Ascending aorta (tissue), 2 donors: Measurements from ENCODE around the gene NT5DC4. TPM values are rescaled to one million over a fixed set of nuclear protein-coding genes. Genes with fewer than 3 reads are reported as not detected.

ENCODE experiments used
- DNase-seq, 2 donors: peaks; one replicate each; pipeline ENCODE4 v3.0.0-alpha.2; 2019; ENCODE audit warnings: low spot score in 2 of 2
- H3K27ac ChIP-seq, 2 donors: fragments of 200-600 bp; sonication (generic); one replicate each; pipeline ENCODE4 v1.5.1; 2016 to 2017; ENCODE audit warnings: mild to moderate bottlenecking in 1 of 2
- H3K27me3 ChIP-seq: fragments of 200-600 bp; sonication (generic); one replicate; pipeline ENCODE4 v1.5.1; 2017
- H3K36me3 ChIP-seq, 2 donors: fragments of 200-600 bp; sonication (generic); one replicate each; pipeline ENCODE4 v1.5.1; 2016
- H3K4me1 ChIP-seq, 2 donors: fragments of 200-600 bp; sonication (generic); one replicate each; pipeline ENCODE4 v1.5.1; 2016 to 2017; ENCODE audit warnings: mild to moderate bottlenecking in 1 of 2
- H3K4me3 ChIP-seq, 2 donors: fragments of 200-600 bp; sonication (generic); one replicate each; pipeline ENCODE4 v1.5.1; 2016 to 2017; ENCODE audit warnings: mild to moderate bottlenecking in 1 of 2
- H3K9me3 ChIP-seq, 2 donors: fragments of 200-600 bp; sonication (generic); one replicate each; pipeline ENCODE4 v1.5.1; 2016
- CTCF ChIP-seq, 3 experiments: fragments of 200-600 bp in 2 of 3; fragments of 450-650 bp in 1 of 3; sonication (generic) in 2 of 3; IDR thresholded peaks; one replicate each; pipeline ENCODE4 v1.5.1; 2016 to 2019; ENCODE audit warnings: antibody characterized with exemption in 3 of 3, mild to moderate bottlenecking in 1 of 3, moderate library complexity in 1 of 3
- intact Hi-C: fragments of 100-400 bp; cut with DNase I; formaldehyde crosslinking; loops from one replicate; pipeline ENCODE4 v1.15.1; 2023
- total RNA-seq: library from RNA; depleted of rRNA; stranded (reverse); fragments of >200 nt; gene quantifications from one replicate; pipeline ENCODE4 v1.1.0, GENCODE V29; 2016

Gene NT5DC4
- total RNA-seq, 1 donor from 2014 or later, result not detected

- no peaks in the 10 kb centered on the region for H3K27me3 ChIP-seq
- no peak overlapping the region for H3K4me3 ChIP-seq
- no peaks in the 10 kb centered on the region for H3K4me1 ChIP-seq
- no peak for DNase-seq
- H3K27ac ChIP-seq, result no peak overlapping the region
- H3K36me3 ChIP-seq, result no peaks in the 10 kb centered on the region
- intact Hi-C loops, result no loop called here
- no peak for TF ChIP-seq CTCF (IDR thresholded peaks at IDR 0.05)
- H3K9me3 ChIP-seq, result no peaks in the 10 kb centered on the region
Measured at GRCh38 chr2:112730216-112730615, 9.4 kb downstream of the NT5DC4 start.

GRCh38 chr2:112730791-112731190 lies 10.0 kb downstream of the NT5DC4 start:
- intact Hi-C loops, result no loop called here
- DNase-seq, result no peak
- no peak overlapping the region for H3K27ac ChIP-seq
- no peaks in the 10 kb centered on the region for H3K27me3 ChIP-seq
- H3K36me3 ChIP-seq, result no peaks in the 10 kb centered on the region
- H3K4me1 ChIP-seq, result no peaks in the 10 kb centered on the region
- H3K9me3 ChIP-seq, result no peaks in the 10 kb centered on the region
- H3K4me3 ChIP-seq, result no peak overlapping the region
- TF ChIP-seq CTCF (IDR thresholded peaks at IDR 0.05), result no peak

- Histone ChIP-seq H3K27ac (no peak overlapping the region), H3K9me3 (no peaks in the 10 kb centered on the region), H3K4me1 (no peaks in the 10 kb centered on the region), H3K4me3 (no peak overlapping the region), H3K27me3 (no peaks in the 10 kb centered on the region), H3K36me3 (no peaks in the 10 kb centered on the region)
- DNase-seq, result no peak
- TF ChIP-seq CTCF (IDR thresholded peaks at IDR 0.05), result no peak
- intact Hi-C loops, result no loop called here
Measured at GRCh38 chr2:112731479-112731878, 10.7 kb downstream of the NT5DC4 start.

- no peak overlapping the region for H3K4me3 ChIP-seq
- H3K27ac ChIP-seq, result no peak overlapping the region
- H3K27me3 ChIP-seq, result no peaks in the 10 kb centered on the region
- H3K36me3 ChIP-seq, result no peaks in the 10 kb centered on the region
- H3K4me1 ChIP-seq, result no peaks in the 10 kb centered on the region
- no peak for DNase-seq
- intact Hi-C loops, result no loop called here
- no peaks in the 10 kb centered on the region for H3K9me3 ChIP-seq
- TF ChIP-seq CTCF (IDR thresholded peaks at IDR 0.05), result no peak
Measured at GRCh38 chr2:112733456-112733855, 12.6 kb downstream of the NT5DC4 start.

- no peak for DNase-seq
- Histone ChIP-seq H3K9me3 (no peaks in the 10 kb centered on the region), H3K4me3 (no peak overlapping the region), H3K27me3 (no peaks in the 10 kb centered on the region), H3K27ac (no peak overlapping the region), H3K4me1 (no peaks in the 10 kb centered on the region), H3K36me3 (no peaks in the 10 kb centered on the region)
- intact Hi-C loops, result no loop called here
- no peak for TF ChIP-seq CTCF (IDR thresholded peaks at IDR 0.05)
Measured at GRCh38 chr2:112733871-112734270, 13.1 kb downstream of the NT5DC4 start.

GRCh38 chr2:112737542-112738232 lies 16.9 kb downstream of the NT5DC4 start:
- Histone ChIP-seq H3K4me3 (no peak overlapping the region), H3K36me3 (no peaks in the 10 kb centered on the region), H3K27ac (no peak overlapping the region), H3K27me3 (no peaks in the 10 kb centered on the region), H3K4me1 (no peaks in the 10 kb centered on the region), H3K9me3 (no peaks in the 10 kb centered on the region)
- TF ChIP-seq CTCF (IDR thresholded peaks at IDR 0.05), result no peak
- intact Hi-C loops, result no loop called here
- no peak for DNase-seq
